Measurements from ENCODE around the gene TMX2. TPM values are rescaled to one million over a fixed set of nuclear protein-coding genes. Genes with fewer than 3 reads are reported as not detected.

Gene TMX2
- total and polyA plus RNA-seq, 10 of the 15 experiments (the other 5 are each of a cell fraction or from before 2014, with no cell fraction given): 64.3 to 134 (median 91.6) TPM

- Histone ChIP-seq H2AFZ (ENCODE audit: control insufficient read depth, low read depth, low read length) (no peak overlapping the region), H3K79me2 (ENCODE audit: control insufficient read depth, insufficient read depth, low read length) (peaks cover 83% of the 10 kb centered on the region), H3K27ac (ENCODE audit: control insufficient read depth, insufficient read depth) (no peak overlapping the region), H3K4me2 (ENCODE audit: control insufficient read depth, insufficient read depth) (no peak overlapping the region), H4K20me1 (ENCODE audit: control insufficient read depth, insufficient read depth) (no peaks in the 10 kb centered on the region), H3K9me3 (replicated peaks; ENCODE audit: control insufficient read depth, insufficient read depth, low read length) (no peaks in the 10 kb centered on the region), H3K27me3 (replicated peaks in 1 of 2; ENCODE audit: control insufficient read depth in 2 of 2, insufficient read depth in 2 of 2, low read length in 1 of 2) (no peaks in the 10 kb centered on the region), H3K36me3 (ENCODE audit: control insufficient read depth in 2 of 2, insufficient read depth in 2 of 2, low read length in 1 of 2) (peaks cover 0 to 6% of the 10 kb centered on the region in 2 experiments; a peak in 1 of 4 replicates), H3K9ac (ENCODE audit: control insufficient read depth, insufficient read depth, low read length) (no peak overlapping the region), H3K4me1 (ENCODE audit: control insufficient read depth, insufficient read depth, low read length) (peaks cover 11% of the 10 kb centered on the region), H3K4me3 (no peak overlapping the region)
- in situ Hi-C loops (cut with MboI): no loop called here
- ChIA-PET RAD21 (ENCODE audit: unreplicated experiment) (interaction anchor here (1.0 to 3.2 kb wide), 3 partner anchors 8 to 14 kb away, joined by 3 to 13 read pairs (median 3); no protein-coding TSS in a partner anchor), POLR2A (interaction anchor here (0.7 to 10.7 kb wide), 2 partner anchors 8 to 30 kb away, joined by 4 to 110 read pairs; partner anchors contain the start of gene CTNND1), SMC1A (ENCODE audit: uncharacterized antibody, unreplicated experiment) (interaction anchor here (0.7 to 11.7 kb wide), 5 partner anchors 9 to 28 kb away, joined by 3 to 117 read pairs (median 4); partner anchors contain the start of gene CTNND1), CTCF (interaction anchor here (1.1 to 10.8 kb wide), 3 partner anchors 10 to 61 kb away, joined by 3 to 69 read pairs (median 22); partner anchors contain the start of genes CTNND1 and MED19)
- intact Hi-C loops (cut with micrococcal nuclease; ENCODE audit: unreplicated experiment): no loop called here
- BruUV-seq (replicated peaks): no TSS peak
- DNase-seq (ENCODE audit: low read depth, low spot score): no peak
- no peak for TF ChIP-seq CBFB (IDR thresholded peaks at IDR 0.05; ENCODE audit: low read depth)
- no peak for TF ChIP-seq MYB (IDR thresholded peaks at IDR 0.05; ENCODE audit: borderline replicate concordance, low read depth, low read length)
- no peak for TF ChIP-seq KDM1A (IDR thresholded peaks at IDR 0.05; ENCODE audit: borderline replicate concordance)
- TF ChIP-seq IRF4 (IDR thresholded peaks at IDR 0.05; ENCODE audit: low read depth, low read length): no peak
- no peak for TF ChIP-seq SPI1 (IDR thresholded peaks at IDR 0.05; ENCODE audit: borderline replicate concordance, insufficient read depth, low read depth, low read length)
- no peak for TF ChIP-seq CHD4 (IDR thresholded peaks at IDR 0.05)
- no peak for TF ChIP-seq STAT1 (conservative IDR thresholded peaks at IDR 0.05)
- TF ChIP-seq RCOR1 (conservative IDR thresholded peaks at IDR 0.05; ENCODE audit: low read depth, low read length): no peak
- no peak for TF ChIP-seq TAF1 (IDR thresholded peaks at IDR 0.05; ENCODE audit: borderline replicate concordance, low read depth, low read length)
- TF ChIP-seq ATF3 (IDR thresholded peaks at IDR 0.05; ENCODE audit: borderline replicate concordance, extremely low read depth, low read depth, low read length): no peak
- no peak for TF ChIP-seq SUPT20H (IDR thresholded peaks at IDR 0.05; ENCODE audit: borderline replicate concordance, control insufficient read depth, low read depth, low read length)
- TF ChIP-seq ASH2L (IDR thresholded peaks at IDR 0.05; ENCODE audit: borderline replicate concordance, low read depth): no peak
- peak; percentile 9; the same call in 1 of the 3 replicates for ATAC-seq
- WGBS (ENCODE audit: insufficient coverage, insufficient replicate concordance, low lambda C conversion rate, missing lambda C conversion rate): 96% methylated on average over 4 of the region's 4 CpGs
- no peak for FAIRE-seq
Measured at GRCh38 chr11:57772562-57772961, 60.2 kb downstream of the TMX2 start.
